Measurements from ENCODE around the gene TLL1.

TLL1 gene

GRCh38 chr4:166143227-166143626 is 270.2 kb downstream of the TLL1 start:
- no peak for TF ChIP-seq CTCF (IDR thresholded peaks at IDR 0.05; ENCODE audit: low read length, missing control alignments)

GRCh38 chr4:166144607-166145006 is 271.6 kb downstream of the TLL1 start:
- no peak for TF ChIP-seq CTCF (IDR thresholded peaks at IDR 0.05; ENCODE audit: low read length, missing control alignments)
- H3K4me3 ChIP-seq (replicated peaks; ENCODE audit: low read depth, low read length) = no peak overlapping the region
- peak; percentile 80 for DNase-seq (ENCODE audit: low read depth)

More at GRCh38 chr4:166143227-166143626, 270.2 kb downstream of the TLL1 start:
- H3K4me3 ChIP-seq (replicated peaks; ENCODE audit: low read depth, low read length) = no peak overlapping the region
- peak; percentile 13 for DNase-seq (ENCODE audit: low read depth)

GRCh38 chr4:166146806-166147540 is 273.9 kb downstream of the TLL1 start:
- no peak for TF ChIP-seq CTCF (IDR thresholded peaks at IDR 0.05; ENCODE audit: low read length, missing control alignments)
- H3K4me3 ChIP-seq (replicated peaks; ENCODE audit: low read depth, low read length) = no peak overlapping the region
- DNase-seq (ENCODE audit: low read depth) = peak; percentile 74
